ENCODE results near the gene DMGDH. TPM values are rescaled to one million over a fixed set of nuclear protein-coding genes. Genes with fewer than 3 reads are reported as not detected.

The DMGDH gene
- total RNA-seq, 2 experiments from 2014 or later, result 0.45 to 1.3 TPM

DNA sequence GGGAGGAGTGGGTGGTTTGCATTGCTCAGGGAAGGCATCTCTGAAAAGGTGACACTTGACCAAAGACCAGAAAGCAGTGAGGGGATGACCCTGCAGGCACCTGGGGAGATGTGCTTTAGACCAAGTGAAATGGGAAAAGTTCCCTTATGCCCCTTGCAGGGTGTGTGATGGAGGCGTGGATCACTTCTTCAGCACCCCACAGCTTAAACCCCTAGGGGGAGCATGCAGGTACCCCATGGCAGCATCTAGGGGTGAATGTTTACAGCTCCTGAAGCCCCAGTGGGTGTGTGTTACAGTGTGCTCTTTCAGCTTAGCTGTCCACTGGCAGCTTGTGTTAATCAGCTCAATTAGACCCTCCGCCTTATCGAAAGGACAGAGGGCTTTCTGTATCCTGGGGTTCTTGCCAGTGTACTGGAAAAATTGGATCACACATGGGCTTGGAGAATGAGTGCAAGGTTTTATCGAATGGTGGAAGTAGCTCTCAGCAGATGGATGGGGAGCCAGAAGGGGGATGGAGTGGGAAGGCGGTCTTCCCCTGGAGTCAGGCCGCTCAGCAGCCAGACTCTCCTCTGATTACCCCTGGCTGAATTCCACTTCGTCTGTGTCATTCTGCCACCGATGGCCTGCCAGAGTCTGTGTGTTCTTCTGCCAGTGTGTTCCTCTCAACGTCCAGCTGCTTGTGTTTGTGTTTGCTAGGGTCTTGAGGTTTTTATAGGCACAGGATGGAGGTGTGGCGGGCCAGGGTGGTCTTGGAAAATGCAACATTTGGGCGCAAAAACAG lies 6.4 kb upstream of the DMGDH start:
- Mint-ChIP-seq H3K27me3 (peaks cover 9% of the 10 kb centered on the region), H3K9me3 (no peaks in the 10 kb centered on the region), H3K4me1 (ENCODE audit: low read depth) (peaks cover 11% of the 10 kb centered on the region), H3K36me3 (ENCODE audit: low read depth) (no peaks in the 10 kb centered on the region), H3K27ac (no peak overlapping the region), H3K4me3 (no peak overlapping the region)
- no peak for DNase-seq
- CTCF ChIA-PET, result interaction anchor here (0.8 to 3.9 kb wide), 6 partner anchors 28 to 190 kb away, joined by 3 to 20 read pairs (median 4); no protein-coding TSS in a partner anchor
- intact Hi-C loops (cut with micrococcal nuclease), result no loop called here
- POLR2A ChIA-PET, result no interaction called here
- no peak for ATAC-seq
- TF ChIP-seq, protein P1, sequence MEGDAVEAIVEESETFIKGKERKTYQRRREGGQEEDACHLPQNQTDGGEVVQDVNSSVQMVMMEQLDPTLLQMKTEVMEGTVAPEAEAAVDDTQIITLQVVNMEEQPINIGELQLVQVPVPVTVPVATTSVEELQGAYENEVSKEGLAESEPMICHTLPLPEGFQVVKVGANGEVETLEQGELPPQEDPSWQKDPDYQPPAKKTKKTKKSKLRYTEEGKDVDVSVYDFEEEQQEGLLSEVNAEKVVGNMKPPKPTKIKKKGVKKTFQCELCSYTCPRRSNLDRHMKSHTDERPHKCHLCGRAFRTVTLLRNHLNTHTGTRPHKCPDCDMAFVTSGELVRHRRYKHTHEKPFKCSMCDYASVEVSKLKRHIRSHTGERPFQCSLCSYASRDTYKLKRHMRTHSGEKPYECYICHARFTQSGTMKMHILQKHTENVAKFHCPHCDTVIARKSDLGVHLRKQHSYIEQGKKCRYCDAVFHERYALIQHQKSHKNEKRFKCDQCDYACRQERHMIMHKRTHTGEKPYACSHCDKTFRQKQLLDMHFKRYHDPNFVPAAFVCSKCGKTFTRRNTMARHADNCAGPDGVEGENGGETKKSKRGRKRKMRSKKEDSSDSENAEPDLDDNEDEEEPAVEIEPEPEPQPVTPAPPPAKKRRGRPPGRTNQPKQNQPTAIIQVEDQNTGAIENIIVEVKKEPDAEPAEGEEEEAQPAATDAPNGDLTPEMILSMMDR (IDR thresholded peaks at IDR 0.05), result no peak

DNA sequence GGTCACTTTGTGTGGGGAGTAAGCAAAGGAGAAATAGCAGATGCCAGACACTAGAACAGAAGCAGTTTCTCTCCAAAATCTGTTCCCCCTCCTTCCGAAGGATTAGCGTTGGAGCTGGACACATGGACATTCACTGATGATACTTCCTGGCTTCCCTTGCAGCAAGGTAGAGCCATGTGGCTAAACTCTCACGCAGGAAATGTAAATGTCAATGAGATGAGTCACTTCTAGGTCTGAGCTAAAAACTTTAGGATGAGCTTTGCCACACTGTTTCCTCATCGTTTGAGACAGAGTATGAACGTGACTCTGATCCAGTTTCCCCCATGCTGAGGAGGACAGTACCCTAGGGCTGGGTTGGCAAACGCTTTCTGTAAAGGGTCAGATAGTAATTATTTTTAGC lies 5.2 kb upstream of the DMGDH start:
- intact Hi-C loops (cut with micrococcal nuclease), result no loop called here
- CTCF ChIA-PET, result interaction anchor here (0.8 to 3.9 kb wide), 5 partner anchors 11 to 175 kb away, joined by 3 to 20 read pairs (median 9); no protein-coding TSS in a partner anchor
- no peaks in the 10 kb centered on the region for H3K36me3 Mint-ChIP-seq (ENCODE audit: low read depth)
- POLR2A ChIA-PET, result no interaction called here
- TF ChIP-seq, protein P1 (IDR thresholded peaks at IDR 0.05), result no peak
- no peaks in the 10 kb centered on the region for H3K9me3 Mint-ChIP-seq
- H3K4me3 Mint-ChIP-seq, result no peak overlapping the region
- DNase-seq, result peak; percentile 14
- peaks cover 11% of the 10 kb centered on the region for H3K4me1 Mint-ChIP-seq (ENCODE audit: low read depth)
- H3K27me3 Mint-ChIP-seq, result peaks cover 17% of the 10 kb centered on the region
- H3K27ac Mint-ChIP-seq, result no peak overlapping the region
- peak; percentile 64 for ATAC-seq

DNA sequence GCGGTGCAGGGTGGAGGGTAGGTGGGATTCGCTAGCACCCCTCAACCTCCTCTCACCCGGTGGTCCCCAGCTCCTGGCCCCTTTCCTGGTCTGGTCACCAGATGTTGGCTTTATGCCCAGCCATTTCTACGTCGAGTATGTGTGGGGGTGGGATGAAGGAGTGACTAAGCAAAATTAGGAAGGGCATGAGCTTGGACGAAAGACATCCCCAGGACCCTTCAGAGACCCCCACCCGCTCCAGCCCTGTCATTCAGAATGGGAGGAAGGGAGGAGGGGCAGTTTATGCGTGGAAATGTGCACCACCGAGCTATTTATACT lies 835 bp upstream of the DMGDH start:
- intact Hi-C loops (cut with micrococcal nuclease), result no loop called here
- no peak overlapping the region for H3K27ac Mint-ChIP-seq

DNA sequence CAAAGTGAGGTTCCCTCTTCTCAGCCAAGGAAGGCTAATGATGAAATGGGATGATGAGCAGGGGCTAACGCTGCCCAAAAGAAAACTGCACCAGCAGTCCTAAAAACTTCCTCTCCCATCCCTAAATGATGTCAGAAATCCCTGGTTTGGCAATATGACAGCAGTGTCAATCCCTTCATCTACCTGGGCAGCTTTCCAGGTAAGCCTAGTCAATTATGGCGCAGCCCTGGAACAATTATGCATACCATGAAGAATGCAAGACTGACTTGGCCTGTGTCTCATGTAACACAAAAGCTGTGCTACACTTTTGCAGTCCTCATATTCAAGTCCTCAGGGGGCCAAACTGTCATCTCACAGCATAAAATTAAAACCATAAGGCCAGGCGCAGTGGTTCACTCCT lies 7.0 kb downstream of the DMGDH start:
- H3K27me3 Mint-ChIP-seq, result peaks cover 10% of the 10 kb centered on the region
- no peaks in the 10 kb centered on the region for H3K4me1 Mint-ChIP-seq (ENCODE audit: low read depth)
- no peak overlapping the region for H3K4me3 Mint-ChIP-seq
- no peaks in the 10 kb centered on the region for H3K9me3 Mint-ChIP-seq
- no peak for DNase-seq
- TF ChIP-seq, protein P1 (IDR thresholded peaks at IDR 0.05), result no peak
- ChIA-PET CTCF (interaction anchor here (0.7 kb wide), 1 partner anchor 38 kb away, joined by 4 read pairs; no protein-coding TSS in a partner anchor), POLR2A (no interaction called here)
- intact Hi-C loops (cut with micrococcal nuclease), result no loop called here
- no peaks in the 10 kb centered on the region for H3K36me3 Mint-ChIP-seq (ENCODE audit: low read depth)
- no peak overlapping the region for H3K27ac Mint-ChIP-seq
- ATAC-seq, result no peak

More for the DNA sequence above, 835 bp upstream of the DMGDH start:
- ChIA-PET CTCF (interaction anchor here (1.1 to 1.7 kb wide), 2 partner anchors 45 to 62 kb away, joined by 3 to 4 read pairs; no protein-coding TSS in a partner anchor), POLR2A (no interaction called here)
- no peaks in the 10 kb centered on the region for H3K9me3 Mint-ChIP-seq
- DNase-seq (no peak), ATAC-seq (no peak)
- no peak overlapping the region for H3K4me3 Mint-ChIP-seq
- H3K4me1 Mint-ChIP-seq (ENCODE audit: low read depth), result peaks cover 9% of the 10 kb centered on the region
- peaks cover 32% of the 10 kb centered on the region for H3K27me3 Mint-ChIP-seq
- H3K36me3 Mint-ChIP-seq (ENCODE audit: low read depth), result no peaks in the 10 kb centered on the region
- TF ChIP-seq, protein P1 (IDR thresholded peaks at IDR 0.05), result no peak

DNA sequence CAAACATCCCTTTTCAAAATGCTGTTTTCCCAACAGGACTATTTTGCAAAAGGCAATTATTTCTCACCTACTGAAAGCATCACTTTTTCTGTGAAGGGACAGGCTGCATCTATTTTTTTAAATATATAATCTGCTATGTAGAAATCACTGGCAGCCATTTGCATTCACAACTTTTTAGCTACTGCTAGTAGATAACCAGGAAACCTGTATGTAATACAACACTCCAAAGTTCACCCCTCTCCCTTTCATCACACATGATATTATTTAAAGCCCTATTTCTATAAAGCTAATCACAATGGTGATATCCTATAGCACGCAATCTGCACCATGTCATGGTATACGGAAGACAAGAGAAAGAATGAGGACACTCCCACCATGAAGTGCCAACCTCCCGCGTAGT lies 9.8 kb downstream of the DMGDH start:
- Mint-ChIP-seq H3K9me3 (no peaks in the 10 kb centered on the region), H3K36me3 (ENCODE audit: low read depth) (no peaks in the 10 kb centered on the region), H3K4me3 (no peak overlapping the region), H3K4me1 (ENCODE audit: low read depth) (no peaks in the 10 kb centered on the region), H3K27me3 (peaks cover 6% of the 10 kb centered on the region), H3K27ac (no peak overlapping the region)
- POLR2A ChIA-PET, result interaction anchor here (0.6 kb wide), 1 partner anchor 21 kb away, joined by 3 read pairs; no protein-coding TSS in a partner anchor
- CTCF ChIA-PET, result interaction anchor here (1.9 kb wide), 1 partner anchor 74 kb away, joined by 6 read pairs; no protein-coding TSS in a partner anchor
- DNase-seq (no peak), ATAC-seq (no peak)
- TF ChIP-seq, protein P1 (IDR thresholded peaks at IDR 0.05), result no peak
- intact Hi-C loops (cut with micrococcal nuclease), result no loop called here

Measured in activated CD8-positive, alpha-beta T cell treated with anti-CD3 and anti-CD28 coated beads for 36 hours (primary cell).